Memory B cell (primary cell): Measurements from ENCODE around the gene TTF1.

Experiments
- ATAC-seq: fragments of 150-1000 bp; cut with Tn5 transposase; 2 replicates; pipeline ENCODE4 v1.10.0; 2021; ENCODE audit warnings: low read depth, mild to moderate bottlenecking, moderate library complexity
- DNase-seq, 2 donors: peaks; one replicate each; pipeline ENCODE4 v3.0.0; 2022; ENCODE audit warnings: low spot score in 2 of 2
- H3K27ac Mint-ChIP-seq: one replicate; pipeline ENCODE4 v1.8.0; 2022; ENCODE audit warnings: mild to moderate bottlenecking, moderate library complexity, mixed read lengths
- H3K27me3 Mint-ChIP-seq: one replicate; pipeline ENCODE4 v1.8.0; 2022; ENCODE audit warnings: mixed read lengths
- H3K36me3 Mint-ChIP-seq: one replicate; pipeline ENCODE4 v1.8.0; 2022; ENCODE audit warnings: mild to moderate bottlenecking, mixed read lengths
- H3K4me1 Mint-ChIP-seq: one replicate; pipeline ENCODE4 v1.8.0; 2022; ENCODE audit warnings: mixed read lengths
- H3K4me3 Mint-ChIP-seq: one replicate; pipeline ENCODE4 v1.8.0; 2022; ENCODE audit warnings: mild to moderate bottlenecking, moderate library complexity, mixed read lengths
- H3K9me3 Mint-ChIP-seq: one replicate; pipeline ENCODE4 v1.8.0; 2022; ENCODE audit warnings: mixed read lengths

The TTF1 gene

GRCh38 chr9:132367613-132368313 lies 38.9 kb downstream of the TTF1 start:
- Mint-ChIP-seq H3K9me3 (no peaks in the 10 kb centered on the region), H3K4me1 (peaks cover 14% of the 10 kb centered on the region), H3K4me3 (no peak overlapping the region), H3K27me3 (no peaks in the 10 kb centered on the region), H3K36me3 (peaks cover 1% of the 10 kb centered on the region), H3K27ac (no peak overlapping the region)
- ATAC-seq (no peak), DNase-seq (no peak)

- DNase-seq (no peak), ATAC-seq (no peak)
- no peaks in the 10 kb centered on the region for H3K9me3 Mint-ChIP-seq
- H3K4me1 Mint-ChIP-seq = peaks cover 8% of the 10 kb centered on the region
- no peaks in the 10 kb centered on the region for H3K27me3 Mint-ChIP-seq
- H3K36me3 Mint-ChIP-seq = peaks cover 1% of the 10 kb centered on the region
- H3K27ac Mint-ChIP-seq = no peak overlapping the region
- no peak overlapping the region for H3K4me3 Mint-ChIP-seq
Measured at GRCh38 chr9:132366481-132366880, 40.2 kb downstream of the TTF1 start.

- H3K4me1 Mint-ChIP-seq = peaks cover 8% of the 10 kb centered on the region
- H3K27me3 Mint-ChIP-seq = no peaks in the 10 kb centered on the region
- DNase-seq = no peak
Measured at GRCh38 chr9:132365986-132366385, 40.7 kb downstream of the TTF1 start.

GRCh38 chr9:132364068-132364467 lies 42.6 kb downstream of the TTF1 start:
- no peak for ATAC-seq
- no peak overlapping the region for H3K27ac Mint-ChIP-seq
- H3K9me3 Mint-ChIP-seq = no peaks in the 10 kb centered on the region
- H3K4me1 Mint-ChIP-seq = peaks cover 8% of the 10 kb centered on the region
- H3K4me3 Mint-ChIP-seq = no peak overlapping the region
- H3K36me3 Mint-ChIP-seq = no peaks in the 10 kb centered on the region
- no peaks in the 10 kb centered on the region for H3K27me3 Mint-ChIP-seq
- DNase-seq = no peak

More at GRCh38 chr9:132365986-132366385, 40.7 kb downstream of the TTF1 start:
- H3K27ac Mint-ChIP-seq = no peak overlapping the region
- peak; percentile 31 for ATAC-seq
- no peaks in the 10 kb centered on the region for H3K9me3 Mint-ChIP-seq
- H3K36me3 Mint-ChIP-seq = peaks cover 1% of the 10 kb centered on the region
- no peak overlapping the region for H3K4me3 Mint-ChIP-seq

GRCh38 chr9:132357764-132358163 lies 48.9 kb downstream of the TTF1 start:
- Mint-ChIP-seq H3K9me3 (no peaks in the 10 kb centered on the region), H3K27ac (no peak overlapping the region), H3K4me1 (peaks cover 21% of the 10 kb centered on the region), H3K27me3 (no peaks in the 10 kb centered on the region), H3K4me3 (no peak overlapping the region), H3K36me3 (peaks cover 13% of the 10 kb centered on the region)
- ATAC-seq (no peak), DNase-seq (no peak)

GRCh38 chr9:132356324-132356924 lies 50.2 kb downstream of the TTF1 start:
- no peaks in the 10 kb centered on the region for H3K9me3 Mint-ChIP-seq
- H3K27me3 Mint-ChIP-seq = no peaks in the 10 kb centered on the region
- peaks cover 19% of the 10 kb centered on the region for H3K36me3 Mint-ChIP-seq
- H3K27ac Mint-ChIP-seq = peak overlapping the region; percentile 36
- H3K4me1 Mint-ChIP-seq = peaks cover 32% of the 10 kb centered on the region
- H3K4me3 Mint-ChIP-seq = no peak overlapping the region
- DNase-seq = no peak
- ATAC-seq = no peak

- H3K4me3 Mint-ChIP-seq = peak within 1 kb of the TSS; percentile 90
- peaks cover 19% of the 10 kb centered on the region for H3K36me3 Mint-ChIP-seq
- H3K27me3 Mint-ChIP-seq = no peaks in the 10 kb centered on the region
- peak; percentile 83 for ATAC-seq
- H3K9me3 Mint-ChIP-seq = no peaks in the 10 kb centered on the region
- DNase-seq = peak; percentile 80 to 87
- H3K4me1 Mint-ChIP-seq = peaks cover 32% of the 10 kb centered on the region
- H3K27ac Mint-ChIP-seq = peak within 1 kb of the TSS; percentile 99
Measured at GRCh38 chr9:132354637-132355355, 51.8 kb downstream of the TTF1 start, which contains the start of gene SETX. SETX (minus strand) TSS chr9:132354986; CDS start chr9:132349428, 5,558 bp downstream.

GRCh38 chr9:132351404-132352045 lies 55.1 kb downstream of the TTF1 start:
- Mint-ChIP-seq H3K36me3 (peaks cover 25% of the 10 kb centered on the region), H3K4me3 (peak overlapping the region; percentile 62), H3K4me1 (peaks cover 34% of the 10 kb centered on the region), H3K27me3 (no peaks in the 10 kb centered on the region), H3K9me3 (no peaks in the 10 kb centered on the region), H3K27ac (peak overlapping the region; percentile 99)
- no peak for DNase-seq
- no peak for ATAC-seq

- peak overlapping the region; percentile 60 for H3K4me3 Mint-ChIP-seq
- no peaks in the 10 kb centered on the region for H3K9me3 Mint-ChIP-seq
- no peaks in the 10 kb centered on the region for H3K27me3 Mint-ChIP-seq
- ATAC-seq (peak; percentile 8), DNase-seq (peak in 1 of 2 donors; percentile 18)
- H3K36me3 Mint-ChIP-seq = peaks cover 27% of the 10 kb centered on the region
- H3K4me1 Mint-ChIP-seq = peaks cover 31% of the 10 kb centered on the region
- peak overlapping the region; percentile 99 for H3K27ac Mint-ChIP-seq
Measured at GRCh38 chr9:132350861-132351315, 55.8 kb downstream of the TTF1 start.

- H3K4me3 Mint-ChIP-seq = no peak overlapping the region
Measured at GRCh38 chr9:132348676-132349075, 58.0 kb downstream of the TTF1 start.

GRCh38 chr9:132346177-132346576 lies 60.5 kb downstream of the TTF1 start:
- Mint-ChIP-seq H3K27me3 (no peaks in the 10 kb centered on the region), H3K36me3 (peaks cover 26% of the 10 kb centered on the region), H3K9me3 (no peaks in the 10 kb centered on the region), H3K27ac (no peak overlapping the region), H3K4me3 (no peak overlapping the region), H3K4me1 (peaks cover 11% of the 10 kb centered on the region)
- no peak for ATAC-seq
- no peak for DNase-seq

More at GRCh38 chr9:132348676-132349075, 58.0 kb downstream of the TTF1 start:
- no peak for ATAC-seq
- peaks cover 25% of the 10 kb centered on the region for H3K36me3 Mint-ChIP-seq
- H3K9me3 Mint-ChIP-seq = no peaks in the 10 kb centered on the region
- peaks cover 28% of the 10 kb centered on the region for H3K4me1 Mint-ChIP-seq
- H3K27ac Mint-ChIP-seq = peak overlapping the region; percentile 99
- no peak for DNase-seq
- H3K27me3 Mint-ChIP-seq = no peaks in the 10 kb centered on the region

GRCh38 chr9:132341177-132341840 lies 65.3 kb downstream of the TTF1 start:
- no peak for DNase-seq
- Mint-ChIP-seq H3K27ac (peak overlapping the region; percentile 58), H3K4me1 (peaks cover 9% of the 10 kb centered on the region), H3K4me3 (no peak overlapping the region), H3K27me3 (no peaks in the 10 kb centered on the region), H3K36me3 (peaks cover 37% of the 10 kb centered on the region), H3K9me3 (no peaks in the 10 kb centered on the region)
- no peak for ATAC-seq

GRCh38 chr9:132334364-132334763 lies 72.3 kb downstream of the TTF1 start:
- Mint-ChIP-seq H3K36me3 (peaks cover 37% of the 10 kb centered on the region), H3K9me3 (no peaks in the 10 kb centered on the region)

More at GRCh38 chr9:132334364-132334763, 72.3 kb downstream of the TTF1 start:
- Mint-ChIP-seq H3K4me1 (peaks cover 18% of the 10 kb centered on the region), H3K27me3 (no peaks in the 10 kb centered on the region), H3K4me3 (no peak overlapping the region), H3K27ac (no peak overlapping the region)
- ATAC-seq (no peak), DNase-seq (no peak)
